H1 (cell line): ENCODE results near the gene P2RY14.

ENCODE experiments used
- BCL11A ChIP-seq, 2 experiments: IDR thresholded peaks; one replicate each; pipeline ENCODE4 v1.6.1; 2011; ENCODE audit warnings: low read depth in 2 of 2, low read length in 2 of 2, mild to moderate bottlenecking in 2 of 2
- BRCA1 ChIP-seq: IDR thresholded peaks from 2 replicates; pipeline ENCODE4 v1.6.1; 2012; ENCODE audit warnings: low read depth, low read length, improper control_type of control experiment
- CEBPB ChIP-seq: IDR thresholded peaks from 2 replicates; pipeline ENCODE4 v1.6.1; 2012; ENCODE audit warnings: low read depth, low read length
- NRF1 ChIP-seq: IDR thresholded peaks from 2 replicates; pipeline ENCODE4 v1.6.1; 2011; ENCODE audit warnings: mild to moderate bottlenecking, low read depth, low read length, improper control_type of control experiment
- POLR2A ChIP-seq, 2 experiments: IDR thresholded peaks; 1 replicate in 1 of 2; 2 replicates in 1 of 2; pipeline ENCODE4 v1.6.1; 2011; ENCODE audit warnings: low read depth in 2 of 2, low read length in 2 of 2, mild to moderate bottlenecking in 2 of 2; ENCODE audit errors: control extremely low read depth in 1 of 2
- RAD21 ChIP-seq, 2 experiments: IDR thresholded peaks in 1 of 2; conservative IDR thresholded peaks in 1 of 2; 2 replicates each; pipeline ENCODE4 v1.6.1; 2011; ENCODE audit warnings: low read depth in 2 of 2, low read length in 2 of 2, improper control_type of control experiment in 1 of 2, inconsistent platforms in 1 of 2, mild to moderate bottlenecking in 1 of 2, moderate library complexity in 1 of 2
- TAF7 ChIP-seq: optimal IDR thresholded peaks from 2 replicates; pipeline ENCODE3; 2011; ENCODE audit warnings: low read depth, mild to moderate bottlenecking, inconsistent platforms, low read length, moderate library complexity, borderline replicate concordance
- TF ChIP-seq, protein P1 (sequence below), 3 experiments: IDR thresholded peaks; 1 replicate in 2 of 3; 2 replicates in 1 of 3; pipeline versions ENCODE4 v1.5.1 to v1.6.1; 2011; ENCODE audit warnings: low read length in 3 of 3, mild to moderate bottlenecking in 3 of 3, inconsistent platforms in 2 of 3, low read depth in 1 of 3, moderate library complexity in 1 of 3; ENCODE audit not compliant: insufficient read depth in 1 of 3; ENCODE audit errors: control extremely low read depth in 1 of 3

DNA sequence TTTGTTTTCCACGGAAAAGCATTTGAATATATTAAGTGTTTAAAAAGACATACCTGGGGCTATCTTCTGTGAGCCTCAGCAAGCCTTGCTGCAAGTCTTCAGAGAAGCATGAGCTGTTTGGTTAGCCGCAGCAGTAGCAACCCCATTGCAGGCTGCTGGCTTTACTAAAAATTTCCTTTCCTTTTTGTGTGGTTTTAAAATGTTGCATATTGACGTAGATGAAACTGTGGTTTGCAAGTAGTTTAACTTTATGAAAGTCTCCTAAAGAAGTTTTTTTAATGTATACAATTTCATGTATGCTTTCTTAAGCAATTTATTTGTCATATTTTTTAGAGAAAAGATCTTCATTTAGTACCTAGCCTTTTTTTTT, 75.3 kb downstream of the P2RY14 start, which contains the start of gene GPR171:
- TF ChIP-seq TAF7 = no peak
- TF ChIP-seq CEBPB = no peak
- TF ChIP-seq POLR2A (IDR thresholded peaks at IDR 0.05; ENCODE audit: control extremely low read depth in 1 of 2, low read depth in 2 of 2, low read length in 2 of 2) = no peak
- TF ChIP-seq BCL11A (IDR thresholded peaks at IDR 0.05; ENCODE audit: low read depth in 2 of 2, low read length in 2 of 2) = no peak
- TF ChIP-seq RAD21 (IDR thresholded peaks at IDR 0.05 in 1 of 2, conservative IDR thresholded peaks at IDR 0.05 in 1 of 2; ENCODE audit: low read depth in 2 of 2, low read length in 2 of 2) = no peak
- no peak for TF ChIP-seq BRCA1
- TF ChIP-seq, protein P1, sequence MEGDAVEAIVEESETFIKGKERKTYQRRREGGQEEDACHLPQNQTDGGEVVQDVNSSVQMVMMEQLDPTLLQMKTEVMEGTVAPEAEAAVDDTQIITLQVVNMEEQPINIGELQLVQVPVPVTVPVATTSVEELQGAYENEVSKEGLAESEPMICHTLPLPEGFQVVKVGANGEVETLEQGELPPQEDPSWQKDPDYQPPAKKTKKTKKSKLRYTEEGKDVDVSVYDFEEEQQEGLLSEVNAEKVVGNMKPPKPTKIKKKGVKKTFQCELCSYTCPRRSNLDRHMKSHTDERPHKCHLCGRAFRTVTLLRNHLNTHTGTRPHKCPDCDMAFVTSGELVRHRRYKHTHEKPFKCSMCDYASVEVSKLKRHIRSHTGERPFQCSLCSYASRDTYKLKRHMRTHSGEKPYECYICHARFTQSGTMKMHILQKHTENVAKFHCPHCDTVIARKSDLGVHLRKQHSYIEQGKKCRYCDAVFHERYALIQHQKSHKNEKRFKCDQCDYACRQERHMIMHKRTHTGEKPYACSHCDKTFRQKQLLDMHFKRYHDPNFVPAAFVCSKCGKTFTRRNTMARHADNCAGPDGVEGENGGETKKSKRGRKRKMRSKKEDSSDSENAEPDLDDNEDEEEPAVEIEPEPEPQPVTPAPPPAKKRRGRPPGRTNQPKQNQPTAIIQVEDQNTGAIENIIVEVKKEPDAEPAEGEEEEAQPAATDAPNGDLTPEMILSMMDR (IDR thresholded peaks at IDR 0.05; ENCODE audit: control extremely low read depth in 1 of 3, insufficient read depth in 1 of 3, low read depth in 1 of 3, low read length in 3 of 3) = no peak
- no peak for TF ChIP-seq NRF1
